Retina (tissue), 1 donor: ENCODE data around the gene TUNAR.

Experiments
- DNase-seq: peaks from one replicate; pipeline ENCODE4 v3.0.0-alpha.2; 2016

TUNAR gene

GRCh38 chr14:95876761-95877538 lies at the start of gene TUNAR:
Gene TUNAR, plus strand, starts transcription at chr14:95876832.
- peak; percentile 83 for DNase-seq

GRCh38 chr14:95828649-95829265 lies 47.9 kb upstream of the TUNAR start:
- DNase-seq = no peak

GRCh38 chr14:95829321-95829720 lies 47.3 kb upstream of the TUNAR start:
- no peak for DNase-seq

- DNase-seq = no peak
Measured at GRCh38 chr14:95830386-95830785, 46.2 kb upstream of the TUNAR start.

- DNase-seq = no peak
Measured at GRCh38 chr14:95831041-95831440, 45.6 kb upstream of the TUNAR start.

- peak; percentile 15 for DNase-seq
Measured at GRCh38 chr14:95831468-95831867, 45.2 kb upstream of the TUNAR start.

GRCh38 chr14:95832012-95832411 lies 44.6 kb upstream of the TUNAR start:
- DNase-seq = no peak

- no peak for DNase-seq
Measured at GRCh38 chr14:95833429-95833828, 43.2 kb upstream of the TUNAR start.

GRCh38 chr14:95834496-95834895 lies 42.1 kb upstream of the TUNAR start:
- DNase-seq = no peak

- DNase-seq = no peak
Measured at GRCh38 chr14:95835121-95835730, 41.4 kb upstream of the TUNAR start.

GRCh38 chr14:95838862-95839261 lies 37.8 kb upstream of the TUNAR start:
- no peak for DNase-seq

- DNase-seq = no peak
Measured at GRCh38 chr14:95840094-95840700, 36.4 kb upstream of the TUNAR start.

- no peak for DNase-seq
Measured at GRCh38 chr14:95841668-95842067, 35.0 kb upstream of the TUNAR start.

GRCh38 chr14:95849761-95850160 lies 26.9 kb upstream of the TUNAR start:
- DNase-seq = no peak

GRCh38 chr14:95850429-95850828 lies 26.2 kb upstream of the TUNAR start:
- no peak for DNase-seq

GRCh38 chr14:95855606-95856005 lies 21.0 kb upstream of the TUNAR start:
- DNase-seq = no peak

GRCh38 chr14:95857275-95857674 lies 19.4 kb upstream of the TUNAR start:
- DNase-seq = no peak

GRCh38 chr14:95858893-95859292 lies 17.7 kb upstream of the TUNAR start:
- no peak for DNase-seq

- DNase-seq = no peak
Measured at GRCh38 chr14:95862243-95862642, 14.4 kb upstream of the TUNAR start.

GRCh38 chr14:95863295-95863694 lies 13.3 kb upstream of the TUNAR start:
- no peak for DNase-seq

GRCh38 chr14:95869776-95870175 lies 6.9 kb upstream of the TUNAR start:
- no peak for DNase-seq

- no peak for DNase-seq
Measured at GRCh38 chr14:95870772-95871171, 5.9 kb upstream of the TUNAR start.

- DNase-seq = no peak
Measured at GRCh38 chr14:95871531-95871930, 5.1 kb upstream of the TUNAR start.

GRCh38 chr14:95872777-95873176 lies 3.9 kb upstream of the TUNAR start:
- no peak for DNase-seq
